Naive thymus-derived CD8-positive, alpha-beta T cell (primary cell): ENCODE results near the gene DGUOK. TPM values are rescaled to one million over a fixed set of nuclear protein-coding genes. Genes with fewer than 3 reads are reported as not detected.

Experiments used
- ATAC-seq, 2 donors: fragments of 150-1000 bp; cut with Tn5 transposase in 1 of 2; sonication (Bioruptor Pico), chemical (Tn5 transposase) in 1 of 2; 1 replicate in 1 of 2; 2 replicates in 1 of 2; pipeline ENCODE4 v1.10.0; 2021; ENCODE audit warnings: mild to moderate bottlenecking in 2 of 2, moderate library complexity in 2 of 2
- POLR2A ChIA-PET: fragments of 350-600 bp; sonication (Branson Sonifier 250); formaldehyde crosslinking; loops from one replicate; lab custom pipeline; 2021; ENCODE audit warnings: antibody characterized with exemption; lab: Charles Lee
- DNase-seq, 10 donors: peaks; one replicate each; pipeline versions ENCODE4 v3.0.0 to v3.0.0-alpha.2; 2020 to 2022
- H3K27ac Mint-ChIP-seq, 10 donors: one replicate each; pipeline ENCODE4 v1.8.0; 2020 to 2022; ENCODE audit warnings: mild to moderate bottlenecking in 10 of 10, mixed read lengths in 10 of 10, moderate library complexity in 4 of 10, inconsistent platforms in 1 of 10
- H3K27me3 Mint-ChIP-seq, 5 donors: one replicate each; pipeline ENCODE4 v1.8.0; 2021 to 2022; ENCODE audit warnings: mixed read lengths in 5 of 5
- H3K36me3 Mint-ChIP-seq, 3 donors: one replicate each; pipeline ENCODE4 v1.8.0; 2020 to 2022; ENCODE audit warnings: mixed read lengths in 3 of 3, mild to moderate bottlenecking in 2 of 3, inconsistent platforms in 1 of 3
- H3K4me1 Mint-ChIP-seq, 4 donors: one replicate each; pipeline ENCODE4 v1.8.0; 2021 to 2022; ENCODE audit warnings: mixed read lengths in 4 of 4
- H3K4me3 Mint-ChIP-seq, 10 donors: one replicate each; pipeline ENCODE4 v1.8.0; 2020 to 2022; ENCODE audit warnings: mild to moderate bottlenecking in 10 of 10, mixed read lengths in 10 of 10, moderate library complexity in 6 of 10, inconsistent platforms in 1 of 10
- H3K9me3 Mint-ChIP-seq, 9 donors: one replicate each; pipeline ENCODE4 v1.8.0; 2020 to 2022; ENCODE audit warnings: mixed read lengths in 9 of 9, mild to moderate bottlenecking in 3 of 9, inconsistent platforms in 1 of 9, moderate library complexity in 1 of 9
- polyA plus RNA-seq, 3 donors: library from polyadenylated mRNA; unstranded; fragments of 300-500 nt; fragmentation: Illumina TruSeq; gene quantifications; one replicate each; pipeline ENCODE4 v1.2.3, GENCODE V29; 2021
- total RNA-seq, 8 experiments: library from RNA in 2 of 8; stranded (reverse) in 2 of 8; gene quantifications; one replicate each; pipeline ENCODE4 v1.2.3 and lab custom pipeline; 2021 to 2026

Gene DGUOK
- total and polyA plus RNA-seq, 5 experiments from 2014 or later: 70.3 to 219 (median 207) TPM

- H3K27ac Mint-ChIP-seq: no peak overlapping the region
- H3K4me1 Mint-ChIP-seq: peaks cover 2 to 21% (median 11%) of the 10 kb centered on the region in 4 donors
- ATAC-seq (no peak), DNase-seq (no peak)
- POLR2A ChIA-PET: no interaction called here
- no peaks in the 10 kb centered on the region for H3K36me3 Mint-ChIP-seq
- peaks cover 0 to 10% (median 5%) of the 10 kb centered on the region in 5 donors for H3K27me3 Mint-ChIP-seq
- no peak overlapping the region for H3K4me3 Mint-ChIP-seq
- H3K9me3 Mint-ChIP-seq: no peaks in the 10 kb centered on the region
Measured at GRCh38 chr2:73904952-73905351, 21.7 kb upstream of the DGUOK start.

DNA sequence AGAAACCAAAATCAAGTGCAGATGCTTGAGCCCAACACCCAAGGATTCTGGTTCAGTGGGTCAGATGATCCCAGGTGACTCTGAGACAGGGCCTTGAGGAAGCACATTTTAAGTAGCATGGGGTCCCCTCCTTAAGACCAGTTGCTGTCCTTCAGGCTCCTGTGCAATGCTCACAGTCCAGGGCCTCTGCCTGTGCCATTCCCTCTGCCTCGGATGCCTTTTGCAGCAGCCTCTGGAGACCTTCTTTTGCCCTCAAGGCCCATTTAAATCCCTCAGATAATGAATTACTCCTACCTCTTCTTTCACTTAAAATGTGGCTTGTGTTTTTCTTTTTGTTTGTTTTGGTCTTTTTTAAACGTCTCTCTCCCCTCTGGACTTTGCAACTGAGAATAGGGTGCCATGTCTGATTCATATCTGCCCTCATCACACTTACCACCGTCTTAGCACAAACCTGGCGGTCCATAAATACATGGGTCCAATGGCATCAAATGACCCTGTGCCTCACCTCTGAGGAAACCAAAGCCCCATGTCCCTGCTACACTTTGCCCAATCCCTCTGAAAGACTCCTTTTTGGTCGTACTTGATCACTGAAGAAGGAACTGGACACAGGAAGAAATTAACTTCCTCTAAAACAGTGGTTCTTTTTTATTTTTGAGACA lies 19.7 kb upstream of the DGUOK start:
- Mint-ChIP-seq H3K4me1 (peaks cover 2 to 14% (median 8%) of the 10 kb centered on the region in 4 donors), H3K36me3 (no peaks in the 10 kb centered on the region), H3K27ac (peak overlapping the region in 1 of 10 donors; percentile 34), H3K9me3 (no peaks in the 10 kb centered on the region), H3K4me3 (no peak overlapping the region), H3K27me3 (peaks cover 0 to 10% (median 5%) of the 10 kb centered on the region in 5 donors)
- POLR2A ChIA-PET: interaction anchor here (1.5 kb wide), 1 partner anchor 271 kb away, joined by 3 read pairs; no protein-coding TSS in a partner anchor
- DNase-seq: no peak
- ATAC-seq: no peak

DNA sequence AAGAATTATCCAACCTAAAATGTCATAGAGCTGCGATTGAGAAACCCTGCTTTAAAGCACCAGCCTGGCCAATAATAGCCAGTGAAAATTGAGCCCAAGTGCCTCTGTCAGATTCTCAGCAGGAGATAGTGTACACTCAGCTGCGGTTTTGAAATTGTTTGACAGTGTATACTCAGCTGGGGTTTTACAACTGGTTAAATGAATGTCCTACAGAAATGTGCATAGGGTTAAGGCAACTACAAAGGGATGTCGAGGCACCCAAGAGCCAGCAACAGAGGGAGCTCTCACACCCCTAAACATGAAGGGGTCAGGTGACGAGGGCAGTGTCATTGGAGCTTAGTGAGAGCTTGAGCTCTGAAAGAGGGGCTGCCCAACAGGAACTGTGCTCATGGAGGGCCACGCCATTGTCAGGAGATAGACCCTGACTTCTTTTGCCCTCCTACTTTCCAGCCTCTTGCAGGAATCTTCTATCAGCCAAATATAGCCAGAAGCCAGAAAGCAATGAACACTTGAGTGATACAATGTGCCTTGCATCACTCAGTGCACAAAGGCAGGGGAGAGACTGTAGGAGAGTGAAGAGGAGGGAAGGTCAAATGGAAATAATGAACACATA lies 18.7 kb upstream of the DGUOK start:
- POLR2A ChIA-PET: interaction anchor here (0.7 to 1.5 kb wide), 3 partner anchors 78 to 270 kb away, joined by 3 to 5 read pairs (median 3); no protein-coding TSS in a partner anchor
- ATAC-seq: peak; percentile 99
- H3K4me1 Mint-ChIP-seq: peaks cover 2 to 6% (median 5%) of the 10 kb centered on the region in 4 donors
- peak overlapping the region in 4 of 10 donors; percentile 58 to 91 (median 60) for H3K27ac Mint-ChIP-seq
- H3K9me3 Mint-ChIP-seq: no peaks in the 10 kb centered on the region
- DNase-seq: peak; percentile 23 to 80 (median 50)
- no peaks in the 10 kb centered on the region for H3K36me3 Mint-ChIP-seq
- H3K4me3 Mint-ChIP-seq: no peak overlapping the region
- H3K27me3 Mint-ChIP-seq: peaks cover 0 to 3% (median 0%) of the 10 kb centered on the region in 5 donors

DNA sequence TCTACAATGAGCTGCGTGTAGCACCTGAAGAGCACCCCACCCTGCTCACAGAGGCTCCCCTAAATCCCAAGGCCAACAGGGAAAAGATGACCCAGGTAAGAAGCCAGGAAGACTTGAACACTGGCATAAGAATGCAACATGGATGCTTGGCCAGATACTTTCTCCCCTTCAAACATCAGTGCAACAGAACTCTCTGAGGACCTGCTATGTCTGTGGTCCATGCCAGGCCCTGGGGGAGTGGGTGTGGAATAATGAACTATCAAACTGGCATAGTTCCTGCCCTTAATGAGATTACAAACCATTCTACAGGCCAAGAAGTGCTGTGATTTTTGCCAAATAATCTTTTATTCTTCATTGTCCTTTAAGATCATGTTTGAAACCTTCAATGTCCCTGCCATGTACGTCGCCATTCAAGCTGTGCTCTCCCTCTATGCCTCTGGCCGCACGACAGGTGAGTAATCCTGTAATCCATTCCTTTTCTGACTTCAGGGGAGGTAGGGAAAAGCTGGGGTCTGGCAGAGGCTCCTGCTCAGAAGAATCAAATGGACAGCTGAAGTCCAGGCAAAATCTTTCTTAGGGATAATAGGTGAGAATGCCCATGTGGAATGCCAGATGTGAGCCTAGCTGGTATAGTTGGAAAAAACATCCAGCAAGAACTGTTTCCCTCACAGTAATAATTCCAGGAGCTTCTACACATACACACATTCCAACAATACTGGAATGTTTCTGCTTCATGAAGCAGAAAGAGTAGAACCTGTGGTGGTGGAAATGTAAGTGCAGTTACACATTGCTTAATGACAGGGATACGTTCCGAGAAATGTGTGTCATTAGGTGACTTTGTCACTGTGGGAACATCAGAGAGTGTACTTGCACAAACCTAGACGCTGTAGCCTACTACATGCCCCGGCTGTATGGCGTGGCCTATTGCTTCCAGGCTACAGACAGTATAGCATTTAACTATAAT lies 17.7 kb upstream of the DGUOK start:
- no peak overlapping the region for H3K4me3 Mint-ChIP-seq
- H3K9me3 Mint-ChIP-seq: no peaks in the 10 kb centered on the region
- peaks cover 2 to 6% (median 5%) of the 10 kb centered on the region in 4 donors for H3K4me1 Mint-ChIP-seq
- POLR2A ChIA-PET: interaction anchor here (0.6 kb wide), 1 partner anchor 33 kb away, joined by 4 read pairs; no protein-coding TSS in a partner anchor
- no peaks in the 10 kb centered on the region for H3K36me3 Mint-ChIP-seq
- ATAC-seq: no peak
- DNase-seq: no peak
- peak overlapping the region in 1 of 10 donors; percentile 32 for H3K27ac Mint-ChIP-seq
- no peaks in the 10 kb centered on the region for H3K27me3 Mint-ChIP-seq

DNA sequence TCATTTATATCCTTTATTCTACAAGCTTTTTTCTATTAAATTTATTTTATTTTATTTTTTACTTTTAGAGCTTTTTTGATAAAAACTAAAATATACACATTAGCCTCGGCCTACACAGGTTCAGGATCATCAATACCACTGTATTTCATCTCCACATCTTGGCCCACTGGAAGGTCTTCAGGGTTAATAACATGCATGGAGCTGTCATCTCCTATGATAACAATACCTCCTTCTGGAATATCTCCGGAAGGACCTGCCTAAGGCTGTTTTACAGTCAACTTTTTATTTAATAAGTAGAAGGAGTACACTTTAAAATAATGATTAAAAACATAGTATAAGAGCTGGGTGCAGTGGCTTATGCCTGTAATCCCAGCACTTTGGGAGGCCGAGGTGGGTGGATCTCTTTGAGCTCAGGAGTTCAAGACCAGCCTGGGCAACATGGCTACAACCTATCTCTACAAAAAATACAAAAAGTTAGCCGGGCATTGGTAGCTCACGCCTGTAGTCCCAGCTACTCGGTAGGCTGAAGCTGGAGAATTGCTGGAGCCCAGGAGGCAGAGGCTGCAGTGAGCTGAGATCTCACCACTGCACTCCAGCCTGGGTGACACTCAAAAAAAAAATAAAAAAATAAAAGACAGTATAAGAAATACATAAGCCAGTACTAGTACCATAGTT lies 15.7 kb upstream of the DGUOK start:
- Mint-ChIP-seq H3K36me3 (no peaks in the 10 kb centered on the region), H3K4me1 (peaks cover 2 to 6% (median 5%) of the 10 kb centered on the region in 4 donors), H3K27me3 (no peaks in the 10 kb centered on the region), H3K9me3 (no peaks in the 10 kb centered on the region), H3K27ac (no peak overlapping the region), H3K4me3 (no peak overlapping the region)
- ATAC-seq (no peak), DNase-seq (no peak)
- POLR2A ChIA-PET: interaction anchor here (0.6 to 1.1 kb wide), 2 partner anchors 13 to 82 kb away, joined by 3 read pairs; partner anchors contain the start of gene STAMBP

DNA sequence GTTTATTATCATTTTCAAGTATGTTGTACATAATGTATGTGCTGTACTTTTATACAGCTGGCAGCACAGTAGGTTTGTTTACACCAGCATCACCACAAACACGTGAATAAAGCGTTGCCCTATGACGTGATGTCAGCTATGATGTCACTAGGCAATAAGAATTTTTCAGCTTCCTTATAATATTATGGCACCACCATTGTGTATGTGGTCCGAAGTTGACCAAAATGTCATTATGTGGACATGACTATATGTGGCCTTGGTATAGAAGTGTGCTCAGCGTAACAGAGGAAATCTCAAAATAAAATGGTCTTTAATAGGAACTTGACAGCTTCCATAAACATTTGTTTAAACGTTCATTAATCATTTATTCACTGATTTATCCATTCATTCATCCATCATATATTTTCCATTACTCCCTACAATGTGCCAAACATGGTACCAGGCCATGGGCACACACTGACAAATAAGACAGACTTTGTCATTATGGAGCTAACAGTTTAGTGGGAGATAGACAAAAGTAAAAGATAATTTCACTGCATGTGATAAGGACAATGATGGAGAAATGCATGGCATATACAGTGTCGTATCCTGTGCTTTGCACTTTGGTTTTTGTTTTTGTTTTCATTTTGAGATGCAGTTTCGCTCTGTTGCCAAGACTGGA lies 15.0 kb upstream of the DGUOK start:
- peaks cover 0 to 1% (median 0%) of the 10 kb centered on the region in 5 donors for H3K27me3 Mint-ChIP-seq
- H3K9me3 Mint-ChIP-seq: no peaks in the 10 kb centered on the region
- DNase-seq: no peak
- H3K36me3 Mint-ChIP-seq: no peaks in the 10 kb centered on the region
- no peak overlapping the region for H3K27ac Mint-ChIP-seq
- H3K4me3 Mint-ChIP-seq: no peak overlapping the region
- no peak for ATAC-seq
- H3K4me1 Mint-ChIP-seq: peaks cover 2 to 6% (median 5%) of the 10 kb centered on the region in 4 donors
- POLR2A ChIA-PET: interaction anchor here (0.6 to 1.1 kb wide), 2 partner anchors 13 to 83 kb away, joined by 3 read pairs; partner anchors contain the start of gene STAMBP

DNA sequence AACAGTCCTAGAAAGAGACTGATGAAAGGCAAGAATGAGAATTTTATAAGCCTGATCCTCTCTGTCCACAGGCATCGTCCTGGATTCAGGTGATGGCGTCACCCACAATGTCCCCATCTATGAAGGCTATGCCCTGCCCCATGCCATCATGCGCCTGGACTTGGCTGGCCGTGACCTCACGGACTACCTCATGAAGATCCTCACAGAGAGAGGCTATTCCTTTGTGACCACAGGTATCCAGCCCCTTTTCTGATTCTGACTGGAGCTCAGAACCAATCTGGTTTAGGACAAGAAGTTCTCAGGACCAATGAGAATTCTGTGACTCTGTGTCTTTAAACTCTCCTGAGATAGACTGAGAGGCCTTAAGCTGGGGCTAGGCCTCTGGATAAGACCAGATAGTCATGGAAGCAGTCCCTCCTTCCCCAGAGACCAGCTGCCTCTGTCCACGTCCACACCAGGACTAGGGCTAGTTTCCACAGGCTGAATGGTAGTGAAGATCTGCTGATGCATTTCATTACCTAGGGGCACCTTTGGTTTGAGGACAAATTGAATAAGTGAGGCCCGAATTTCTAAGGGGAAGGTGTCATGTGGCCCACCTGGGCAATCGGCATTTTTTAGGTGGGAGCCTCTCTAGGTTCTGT lies 13.1 kb upstream of the DGUOK start:
- ATAC-seq: no peak

GRCh38 chr2:73914667-73915066 lies 12.0 kb upstream of the DGUOK start:
- Mint-ChIP-seq H3K36me3 (no peaks in the 10 kb centered on the region), H3K9me3 (no peaks in the 10 kb centered on the region), H3K27ac (no peak overlapping the region), H3K27me3 (peaks cover 0 to 1% (median 0%) of the 10 kb centered on the region in 5 donors), H3K4me1 (peaks cover 0 to 2% (median 0%) of the 10 kb centered on the region in 4 donors), H3K4me3 (no peak overlapping the region)
- POLR2A ChIA-PET: interaction anchor here (0.7 kb wide), 1 partner anchor 60 kb away, joined by 5 read pairs; no protein-coding TSS in a partner anchor
- no peak for ATAC-seq
- DNase-seq: no peak

More for the DNA sequence above, 13.1 kb upstream of the DGUOK start:
- Mint-ChIP-seq H3K27ac (no peak overlapping the region), H3K9me3 (no peaks in the 10 kb centered on the region), H3K27me3 (peaks cover 0 to 1% (median 0%) of the 10 kb centered on the region in 5 donors), H3K4me3 (no peak overlapping the region), H3K36me3 (no peaks in the 10 kb centered on the region), H3K4me1 (no peaks in the 10 kb centered on the region)
- POLR2A ChIA-PET: interaction anchor here (1.0 kb wide), 1 partner anchor 57 kb away, joined by 3 read pairs; no protein-coding TSS in a partner anchor
- no peak for DNase-seq

- peaks cover 0 to 1% (median 0%) of the 10 kb centered on the region in 5 donors for H3K27me3 Mint-ChIP-seq
- no peaks in the 10 kb centered on the region for H3K9me3 Mint-ChIP-seq
- peaks cover 0 to 2% (median 0%) of the 10 kb centered on the region in 4 donors for H3K4me1 Mint-ChIP-seq
- H3K36me3 Mint-ChIP-seq: no peaks in the 10 kb centered on the region
- DNase-seq: no peak
- ATAC-seq: no peak
- H3K4me3 Mint-ChIP-seq: no peak overlapping the region
- POLR2A ChIA-PET: no interaction called here
- peak overlapping the region in 1 of 10 donors; percentile 20 for H3K27ac Mint-ChIP-seq
Measured at GRCh38 chr2:73915437-73915993, 11.2 kb upstream of the DGUOK start.

GRCh38 chr2:73916666-73917065 lies 10.0 kb upstream of the DGUOK start:
- no peak overlapping the region for H3K4me3 Mint-ChIP-seq
- peaks cover 0 to 1% (median 0%) of the 10 kb centered on the region in 5 donors for H3K27me3 Mint-ChIP-seq
- no peaks in the 10 kb centered on the region for H3K9me3 Mint-ChIP-seq

DNA sequence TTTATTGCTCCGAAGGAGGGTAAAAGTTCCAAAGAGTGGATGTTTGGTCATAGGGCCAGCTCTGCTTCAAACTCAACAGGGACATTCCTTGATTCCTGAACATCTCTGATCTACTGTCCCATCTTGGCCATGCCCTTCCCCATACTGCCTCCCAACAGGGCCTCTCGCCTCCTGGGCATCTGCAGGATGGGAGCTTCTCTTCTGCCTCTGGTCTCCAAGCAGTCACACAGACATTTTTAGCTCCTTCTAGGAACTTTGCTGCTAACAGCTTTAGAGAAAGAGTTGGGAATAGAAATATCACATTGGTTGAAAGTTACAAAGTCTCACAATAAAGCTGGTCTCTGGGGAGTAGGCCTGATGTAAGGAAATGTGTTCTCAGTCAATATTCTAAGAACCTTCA lies 9.4 kb upstream of the DGUOK start:
- POLR2A ChIA-PET: no interaction called here
- Mint-ChIP-seq H3K4me1 (peaks cover 3 to 8% (median 4%) of the 10 kb centered on the region in 4 donors), H3K4me3 (no peak overlapping the region), H3K27ac (no peak overlapping the region), H3K9me3 (no peaks in the 10 kb centered on the region), H3K27me3 (peaks cover 0 to 1% (median 0%) of the 10 kb centered on the region in 5 donors), H3K36me3 (no peaks in the 10 kb centered on the region)
- DNase-seq (no peak), ATAC-seq (no peak)

More at GRCh38 chr2:73916666-73917065, 10.0 kb upstream of the DGUOK start:
- H3K4me1 Mint-ChIP-seq: peaks cover 3 to 6% (median 4%) of the 10 kb centered on the region in 4 donors
- H3K36me3 Mint-ChIP-seq: no peaks in the 10 kb centered on the region
- no peak overlapping the region for H3K27ac Mint-ChIP-seq
- POLR2A ChIA-PET: no interaction called here
- ATAC-seq (no peak), DNase-seq (no peak)
